Colonic mucosa (tissue), 4 donors: ENCODE results near the gene P4HB. TPM values are rescaled to one million over a fixed set of nuclear protein-coding genes. Genes with fewer than 3 reads are reported as not detected.

Experiments
- DNase-seq: peaks from one replicate; pipeline ENCODE4 v3.0.0-alpha.2; 2020
- H3K27ac ChIP-seq: fragments of 200-600 bp; one replicate; pipeline ENCODE4 v1.8.0; 2021
- H3K27me3 ChIP-seq: fragments of 200-600 bp; one replicate; pipeline ENCODE4 v1.8.0; 2021
- H3K36me3 ChIP-seq: fragments of 200-600 bp; one replicate; pipeline ENCODE4 v1.8.0; 2021
- H3K4me1 ChIP-seq: fragments of 200-600 bp; one replicate; pipeline ENCODE4 v1.8.0; 2021; ENCODE audit warnings: mild to moderate bottlenecking
- H3K4me3 ChIP-seq: fragments of 200-600 bp; one replicate; pipeline ENCODE4 v1.8.0; 2021
- H3K9ac ChIP-seq, 2 donors: one replicate each; pipeline ENCODE4 v1.7.0; 2013; ENCODE audit warnings: control low read depth in 2 of 2, low read depth in 2 of 2, low read length in 2 of 2
- H3K9me3 ChIP-seq: fragments of 200-600 bp; one replicate; pipeline ENCODE4 v1.8.0; 2021
- intact Hi-C: fragments of 100-400 bp; cut with DNase I; formaldehyde crosslinking; loops from one replicate; pipeline ENCODE4 v1.14.1; 2022
- total RNA-seq, 2 donors: library from RNA; stranded (reverse); fragmentation: NEBNext Ultra II Directional in 1 of 2; extraction: Animal tissue kit (Norgen Biotek cat#: 25700) in 1 of 2; gene quantifications; one replicate each; pipeline ENCODE4 v1.2.1, GENCODE V29; 2021
- TF ChIP-seq, protein P1 (sequence below): fragments of 200-600 bp; IDR thresholded peaks from one replicate; pipeline ENCODE4 v1.8.0; 2022; ENCODE audit warnings: antibody characterized with exemption, mild to moderate bottlenecking
- donor health status: healthy.
- donor health status: DM: no; HTN: no; CAD: no.
- donor health status: DM: no; HTN: no; CAD: no.

Gene P4HB
- total RNA-seq, 2 donors from 2014 or later, result 719 to 1,051 TPM

- DNase-seq, result no peak
- Histone ChIP-seq H3K27ac (peak within 1 kb of the TSS; percentile 91), H3K4me1 (peaks cover 4% of the 10 kb centered on the region), H3K4me3 (peak within 1 kb of the TSS; percentile 69), H3K9me3 (no peaks in the 10 kb centered on the region), H3K36me3 (no peaks in the 10 kb centered on the region), H3K9ac (peak within 1 kb of the TSS; percentile 82 to 91), H3K27me3 (no peaks in the 10 kb centered on the region)
- intact Hi-C loops, result no loop called here
- TF ChIP-seq, protein P1, sequence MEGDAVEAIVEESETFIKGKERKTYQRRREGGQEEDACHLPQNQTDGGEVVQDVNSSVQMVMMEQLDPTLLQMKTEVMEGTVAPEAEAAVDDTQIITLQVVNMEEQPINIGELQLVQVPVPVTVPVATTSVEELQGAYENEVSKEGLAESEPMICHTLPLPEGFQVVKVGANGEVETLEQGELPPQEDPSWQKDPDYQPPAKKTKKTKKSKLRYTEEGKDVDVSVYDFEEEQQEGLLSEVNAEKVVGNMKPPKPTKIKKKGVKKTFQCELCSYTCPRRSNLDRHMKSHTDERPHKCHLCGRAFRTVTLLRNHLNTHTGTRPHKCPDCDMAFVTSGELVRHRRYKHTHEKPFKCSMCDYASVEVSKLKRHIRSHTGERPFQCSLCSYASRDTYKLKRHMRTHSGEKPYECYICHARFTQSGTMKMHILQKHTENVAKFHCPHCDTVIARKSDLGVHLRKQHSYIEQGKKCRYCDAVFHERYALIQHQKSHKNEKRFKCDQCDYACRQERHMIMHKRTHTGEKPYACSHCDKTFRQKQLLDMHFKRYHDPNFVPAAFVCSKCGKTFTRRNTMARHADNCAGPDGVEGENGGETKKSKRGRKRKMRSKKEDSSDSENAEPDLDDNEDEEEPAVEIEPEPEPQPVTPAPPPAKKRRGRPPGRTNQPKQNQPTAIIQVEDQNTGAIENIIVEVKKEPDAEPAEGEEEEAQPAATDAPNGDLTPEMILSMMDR, result no peak
Observed at GRCh38 chr17:81834831-81835267, 25.5 kb downstream of the P4HB start, which contains the start of gene PPP1R27. Gene PPP1R27 (minus strand): TSS chr17:81835050. CDS start chr17:81834953, 97 bp downstream.

DNA sequence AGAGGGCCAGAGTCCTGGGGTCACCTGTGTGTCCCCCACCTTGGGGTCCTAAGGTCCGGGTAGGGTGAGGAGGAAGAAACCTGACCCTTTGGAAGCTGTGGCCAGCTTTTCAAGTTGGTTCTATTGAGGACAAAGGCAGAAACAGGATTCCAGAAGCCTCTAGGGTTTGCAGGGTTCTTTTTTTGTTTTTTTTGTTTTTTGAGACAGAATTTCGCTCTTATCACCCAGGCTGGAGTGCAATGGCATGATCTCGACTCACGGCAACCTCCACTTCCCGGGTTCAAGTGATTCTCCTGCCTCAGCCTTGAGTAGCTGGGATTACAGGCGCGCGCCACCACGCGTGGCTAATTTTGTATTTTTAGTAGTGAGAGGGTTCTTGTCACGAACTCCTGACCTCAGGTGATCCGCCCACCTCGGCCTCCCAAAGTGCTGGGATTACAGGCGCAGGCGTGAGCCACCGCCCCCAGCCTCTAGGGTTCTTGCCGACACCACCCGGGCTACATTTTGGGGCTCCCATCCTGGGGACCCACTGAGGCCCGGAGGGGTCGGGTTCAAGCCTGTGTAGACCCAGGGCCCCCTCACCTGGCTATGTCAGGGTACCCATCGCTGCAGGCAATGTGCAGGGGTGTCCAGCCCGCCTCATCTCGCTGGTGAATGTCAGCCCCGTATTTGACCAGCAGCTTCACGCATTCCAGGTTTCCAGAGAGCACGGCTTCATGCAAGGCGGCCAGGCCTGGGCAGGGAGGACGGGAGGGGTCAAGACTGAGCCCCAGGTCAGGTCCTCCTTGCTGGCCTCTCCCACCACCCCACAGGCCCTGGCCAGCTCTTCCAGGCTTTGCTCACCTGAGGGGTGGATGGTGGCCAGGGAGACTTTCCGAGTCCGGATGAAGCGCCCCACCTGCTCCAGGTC lies 26.2 kb downstream of the P4HB start:
- Histone ChIP-seq H3K9ac (peak overlapping the region; percentile 82 to 91), H3K27ac (peak overlapping the region; percentile 91), H3K9me3 (no peaks in the 10 kb centered on the region), H3K4me3 (peak overlapping the region; percentile 69), H3K4me1 (peaks cover 4% of the 10 kb centered on the region), H3K27me3 (no peaks in the 10 kb centered on the region), H3K36me3 (no peaks in the 10 kb centered on the region)
- no peak for DNase-seq
- intact Hi-C loops, result no loop called here
- TF ChIP-seq, protein P1, result no peak

GRCh38 chr17:81833160-81833920 lies 27.0 kb downstream of the P4HB start, which contains the start of gene MCRIP1:
Gene MCRIP1 (minus strand): TSS chr17:81833291. CDS start chr17:81824506, 8,785 bp downstream.
- intact Hi-C loops, result no loop called here
- Histone ChIP-seq H3K27me3 (no peaks in the 10 kb centered on the region), H3K4me1 (peaks cover 4% of the 10 kb centered on the region)

DNA sequence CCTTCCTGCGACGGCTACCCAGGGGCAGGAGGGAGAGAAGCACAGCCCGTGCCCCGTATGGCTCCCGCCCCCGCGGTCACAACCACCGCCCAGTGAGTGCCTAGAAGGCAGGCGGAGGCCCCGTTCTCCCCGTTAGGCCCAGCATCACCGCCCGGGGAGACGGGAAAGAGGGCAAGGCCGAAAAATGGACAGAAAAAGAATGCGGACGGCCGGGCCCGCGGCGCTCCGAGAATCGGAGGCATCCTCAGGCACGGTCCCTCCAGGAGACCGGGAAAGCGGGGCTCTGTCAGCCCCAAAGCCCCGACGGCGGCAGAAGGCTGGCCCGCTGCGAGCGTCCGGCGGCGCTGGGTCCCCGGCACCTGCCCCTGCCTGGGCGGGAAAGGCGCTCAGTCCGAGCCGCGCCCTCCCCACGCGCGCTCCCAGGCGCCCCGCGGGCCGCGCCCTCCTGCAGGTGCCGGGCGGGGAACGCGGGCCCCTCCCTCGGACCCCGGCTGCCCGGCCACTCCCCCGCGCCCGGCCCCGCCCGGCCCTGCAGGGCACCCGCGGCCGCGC lies 27.7 kb downstream of the P4HB start:
- intact Hi-C loops, result no loop called here

More at GRCh38 chr17:81833160-81833920, 27.0 kb downstream of the P4HB start, which contains the start of gene MCRIP1:
- Histone ChIP-seq H3K9me3 (no peaks in the 10 kb centered on the region), H3K27ac (peak within 1 kb of the TSS; percentile 92), H3K36me3 (no peaks in the 10 kb centered on the region), H3K9ac (peak within 1 kb of the TSS; percentile 82 to 91), H3K4me3 (peak within 1 kb of the TSS; percentile 74)
- TF ChIP-seq, protein P1, result no peak
- DNase-seq, result peak; percentile 94

More for the DNA sequence above, 27.7 kb downstream of the P4HB start:
- H3K27me3 ChIP-seq, result no peaks in the 10 kb centered on the region
- H3K4me3 ChIP-seq, result peak overlapping the region; percentile 74
- peak overlapping the region; percentile 92 for H3K27ac ChIP-seq
- DNase-seq, result peak; percentile 40
- peaks cover 4% of the 10 kb centered on the region for H3K4me1 ChIP-seq
- H3K9ac ChIP-seq, result peak overlapping the region; percentile 62 to 91
- TF ChIP-seq, protein P1, result no peak
- H3K36me3 ChIP-seq, result no peaks in the 10 kb centered on the region
- no peaks in the 10 kb centered on the region for H3K9me3 ChIP-seq
